GM23338 (cell line): ENCODE data around the gene PNPLA8. TPM values are rescaled to one million over a fixed set of nuclear protein-coding genes. Genes with fewer than 3 reads are reported as not detected.

ENCODE experiments used
- ATAC-seq: fragments of 200-7000 bp; cut with Tn5 transposase; 3 replicates; pipeline ENCODE4 v1.9.1; 2020
- DNase-seq: peaks from one replicate; pipeline ENCODE4 v3.0.0-alpha.2; 2015; ENCODE audit warnings: low spot score
- H2AFZ ChIP-seq: fragments of 200-600 bp; sonication (generic); 2 replicates; pipeline ENCODE4 v1.8.0; 2016; ENCODE audit warnings: antibody characterized with exemption, mild to moderate bottlenecking, moderate library complexity
- H3F3A ChIP-seq: fragments of 200-600 bp; sonication (generic); replicated peaks from 2 replicates; pipeline ENCODE4 v1.8.0; 2017; ENCODE audit warnings: antibody characterized with exemption, mixed run types, low read depth
- H3K27ac ChIP-seq: fragments of 200-600 bp; sonication (generic); 2 replicates; pipeline ENCODE4 v1.6.1; 2016; ENCODE audit warnings: low read depth
- H3K27me3 ChIP-seq: fragments of 200-600 bp; sonication (generic); 2 replicates; pipeline ENCODE4 v1.8.0; 2016; ENCODE audit warnings: mild to moderate bottlenecking, mixed run types, moderate library complexity; ENCODE audit not compliant: insufficient read depth
- H3K36me3 ChIP-seq: fragments of 200-600 bp; sonication (generic); 2 replicates; pipeline ENCODE4 v1.8.0; 2016; ENCODE audit warnings: mild to moderate bottlenecking; ENCODE audit not compliant: insufficient read depth
- H3K4me1 ChIP-seq: fragments of 200-600 bp; sonication (generic); 2 replicates; pipeline ENCODE4 v1.8.0; 2016; ENCODE audit warnings: mild to moderate bottlenecking, moderate library complexity; ENCODE audit not compliant: insufficient read depth
- H3K4me2 ChIP-seq: fragments of 200-600 bp; sonication (generic); 2 replicates; pipeline ENCODE4 v1.7.1; 2017; ENCODE audit warnings: mixed run types
- H3K4me3 ChIP-seq: fragments of 200-600 bp; sonication (generic); 2 replicates; pipeline ENCODE4 v1.6.1; 2016; ENCODE audit warnings: mixed run types
- H3K79me2 ChIP-seq: fragments of 200-600 bp; sonication (generic); replicated peaks from 2 replicates; pipeline ENCODE4 v1.8.0; 2017; ENCODE audit warnings: mild to moderate bottlenecking; ENCODE audit not compliant: insufficient read depth
- H3K9me2 ChIP-seq: fragments of 200-600 bp; sonication (generic); 2 replicates; pipeline ENCODE4 v1.8.0; 2017; ENCODE audit not compliant: insufficient read depth
- H4K20me1 ChIP-seq: fragments of 200-600 bp; sonication (generic); replicated peaks from 2 replicates; pipeline ENCODE4 v1.8.0; 2017; ENCODE audit warnings: mild to moderate bottlenecking; ENCODE audit not compliant: insufficient read depth
- H3K27ac Mint-ChIP-seq: 2 replicates; pipeline ENCODE4 v1.8.0; 2020; ENCODE audit warnings: inconsistent platforms, mild to moderate bottlenecking, moderate library complexity, mixed read lengths
- H3K27me3 Mint-ChIP-seq: 3 replicates; pipeline ENCODE4 v1.8.0; 2022; ENCODE audit warnings: low read depth, mild to moderate bottlenecking, moderate library complexity, mixed read lengths, inconsistent platforms; ENCODE audit not compliant: insufficient read depth, poor library complexity
- H3K36me3 Mint-ChIP-seq: 3 replicates; pipeline ENCODE4 v1.8.0; 2021; ENCODE audit warnings: low read depth, mild to moderate bottlenecking, inconsistent platforms, moderate library complexity, mixed read lengths
- H3K4me1 Mint-ChIP-seq: 3 replicates; pipeline ENCODE4 v1.8.0; 2020; ENCODE audit warnings: mild to moderate bottlenecking, inconsistent platforms, mixed read lengths
- H3K4me3 Mint-ChIP-seq: 3 replicates; pipeline ENCODE4 v1.8.0; 2021; ENCODE audit warnings: moderate library complexity, mild to moderate bottlenecking, inconsistent platforms, mixed read lengths
- H3K9me3 Mint-ChIP-seq: 3 replicates; pipeline ENCODE4 v1.8.0; 2020; ENCODE audit warnings: moderate library complexity, mild to moderate bottlenecking, inconsistent platforms, mixed read lengths
- EZH2 ChIP-seq: fragments of 200-600 bp; sonication (generic); IDR thresholded peaks from one replicate; pipeline ENCODE4 v1.8.0; 2017; ENCODE audit warnings: antibody characterized with exemption, mild to moderate bottlenecking, low read depth; ENCODE audit not compliant: unreplicated experiment
- NANOG ChIP-seq: IDR thresholded peaks from 2 replicates; pipeline ENCODE4 v1.6.1; 2016; ENCODE audit warnings: antibody characterized with exemption, borderline replicate concordance
- POLR2AphosphoS5 ChIP-seq: IDR thresholded peaks from 2 replicates; pipeline ENCODE4 v1.6.1; 2016; ENCODE audit warnings: antibody characterized with exemption, low read depth
- STAT1 ChIP-seq: IDR thresholded peaks from one replicate; pipeline ENCODE4 v1.6.1; 2016; ENCODE audit warnings: antibody characterized with exemption; ENCODE audit not compliant: unreplicated experiment
- ZNF114 ChIP-seq: fragments of 250-450 bp; sonication (Bioruptor Pico); IDR thresholded peaks from 2 replicates; pipeline ENCODE4 v1.5.0; 2020; ENCODE audit warnings: mild to moderate bottlenecking, moderate library complexity
- polyA plus RNA-seq: library from polyadenylated mRNA; unstranded; fragments of >200 nt; fragmentation: Nextera tagmentation; extraction: Ambion mirVana; gene quantifications from 2 replicates; pipeline ENCODE4 v1.2.1, GENCODE V29; 2016
- total RNA-seq: library from RNA; depleted of rRNA; stranded (reverse); fragments of >200 nt; shearing (Covaris generic); gene quantifications from 2 replicates; pipeline ENCODE4 v1.2.3, GENCODE V29; 2014
- TF ChIP-seq, protein P1 (sequence below): IDR thresholded peaks from one replicate; pipeline ENCODE4 v1.6.1; 2018; ENCODE audit warnings: antibody characterized with exemption; ENCODE audit not compliant: unreplicated experiment
- TF ChIP-seq, protein P2 (sequence below): IDR thresholded peaks from 2 replicates; pipeline ENCODE4 v1.6.1; 2016; ENCODE audit warnings: antibody characterized with exemption
- TF ChIP-seq, protein P3 (sequence below), 2 experiments: fragments of 200-600 bp in 1 of 2; sonication (generic) in 1 of 2; conservative IDR thresholded peaks; 2 replicates each; pipeline versions ENCODE4 v1.5.1 to v1.6.1; 2016 to 2017; ENCODE audit warnings: antibody characterized with exemption in 2 of 2, low read depth in 2 of 2, mild to moderate bottlenecking in 2 of 2, moderate library complexity in 1 of 2
- TF ChIP-seq, protein P4 (sequence below): fragments of 250-450 bp; sonication (Bioruptor Pico); IDR thresholded peaks from 2 replicates; pipeline ENCODE4 v1.5.0; 2020; ENCODE audit warnings: mild to moderate bottlenecking, moderate library complexity

The PNPLA8 gene
- total and polyA plus RNA-seq, 2 experiments from 2014 or later = 12.5 to 13.6 TPM

DNA sequence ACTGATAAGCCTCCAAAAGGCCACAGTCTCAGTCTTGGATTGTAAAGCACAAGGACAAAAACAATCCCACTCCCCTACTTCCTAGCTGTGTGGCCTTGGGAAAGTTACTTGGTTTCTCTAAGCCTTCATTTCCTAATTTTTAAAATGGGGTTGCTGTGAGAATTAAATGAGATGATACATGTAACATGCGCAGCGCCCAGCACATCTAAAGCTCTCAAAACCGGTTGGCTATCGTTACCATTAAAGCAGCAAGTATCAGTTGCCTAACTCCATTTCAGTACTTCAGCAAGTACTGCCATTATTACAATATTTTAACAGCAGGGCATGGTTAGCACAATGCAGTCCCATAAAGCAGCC, 71.6 kb downstream of the PNPLA8 start:
- H4K20me1 ChIP-seq = peaks cover 14% of the 10 kb centered on the region
- H3K27ac ChIP-seq = no peak overlapping the region
- peaks cover 57% of the 10 kb centered on the region for H3K27me3 ChIP-seq
- peak overlapping the region; percentile 96 for H3K4me2 ChIP-seq
- H3K9me2 ChIP-seq = no peaks in the 10 kb centered on the region
- no peaks in the 10 kb centered on the region; the same call in 2 of the 3 replicates for H3K36me3 Mint-ChIP-seq
- TF ChIP-seq EZH2 (no peak), NANOG (no peak)
- TF ChIP-seq, protein P1, sequence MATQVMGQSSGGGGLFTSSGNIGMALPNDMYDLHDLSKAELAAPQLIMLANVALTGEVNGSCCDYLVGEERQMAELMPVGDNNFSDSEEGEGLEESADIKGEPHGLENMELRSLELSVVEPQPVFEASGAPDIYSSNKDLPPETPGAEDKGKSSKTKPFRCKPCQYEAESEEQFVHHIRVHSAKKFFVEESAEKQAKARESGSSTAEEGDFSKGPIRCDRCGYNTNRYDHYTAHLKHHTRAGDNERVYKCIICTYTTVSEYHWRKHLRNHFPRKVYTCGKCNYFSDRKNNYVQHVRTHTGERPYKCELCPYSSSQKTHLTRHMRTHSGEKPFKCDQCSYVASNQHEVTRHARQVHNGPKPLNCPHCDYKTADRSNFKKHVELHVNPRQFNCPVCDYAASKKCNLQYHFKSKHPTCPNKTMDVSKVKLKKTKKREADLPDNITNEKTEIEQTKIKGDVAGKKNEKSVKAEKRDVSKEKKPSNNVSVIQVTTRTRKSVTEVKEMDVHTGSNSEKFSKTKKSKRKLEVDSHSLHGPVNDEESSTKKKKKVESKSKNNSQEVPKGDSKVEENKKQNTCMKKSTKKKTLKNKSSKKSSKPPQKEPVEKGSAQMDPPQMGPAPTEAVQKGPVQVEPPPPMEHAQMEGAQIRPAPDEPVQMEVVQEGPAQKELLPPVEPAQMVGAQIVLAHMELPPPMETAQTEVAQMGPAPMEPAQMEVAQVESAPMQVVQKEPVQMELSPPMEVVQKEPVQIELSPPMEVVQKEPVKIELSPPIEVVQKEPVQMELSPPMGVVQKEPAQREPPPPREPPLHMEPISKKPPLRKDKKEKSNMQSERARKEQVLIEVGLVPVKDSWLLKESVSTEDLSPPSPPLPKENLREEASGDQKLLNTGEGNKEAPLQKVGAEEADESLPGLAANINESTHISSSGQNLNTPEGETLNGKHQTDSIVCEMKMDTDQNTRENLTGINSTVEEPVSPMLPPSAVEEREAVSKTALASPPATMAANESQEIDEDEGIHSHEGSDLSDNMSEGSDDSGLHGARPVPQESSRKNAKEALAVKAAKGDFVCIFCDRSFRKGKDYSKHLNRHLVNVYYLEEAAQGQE = no peak
- DNase-seq (no peak), ATAC-seq (no peak)
- peaks cover 26% of the 10 kb centered on the region for H3K4me1 Mint-ChIP-seq
- 0 out of 2 replicates have a peak, but pooled peaks cover 2% of the 10 kb centered on the region for H3F3A ChIP-seq
- no peaks in the 10 kb centered on the region for H3K9me3 Mint-ChIP-seq
- no peaks in the 10 kb centered on the region for H3K36me3 ChIP-seq
- H3K4me1 ChIP-seq = peaks cover 13% of the 10 kb centered on the region
- peak overlapping the region; percentile 98 for H2AFZ ChIP-seq
- H3K27me3 Mint-ChIP-seq = peaks cover 35% of the 10 kb centered on the region
- peak overlapping the region; percentile 85 for H3K4me3 ChIP-seq
- peak overlapping the region; percentile 91 for H3K4me3 Mint-ChIP-seq
- H3K79me2 ChIP-seq = no peaks in the 10 kb centered on the region
- no peak overlapping the region for H3K27ac Mint-ChIP-seq

DNA sequence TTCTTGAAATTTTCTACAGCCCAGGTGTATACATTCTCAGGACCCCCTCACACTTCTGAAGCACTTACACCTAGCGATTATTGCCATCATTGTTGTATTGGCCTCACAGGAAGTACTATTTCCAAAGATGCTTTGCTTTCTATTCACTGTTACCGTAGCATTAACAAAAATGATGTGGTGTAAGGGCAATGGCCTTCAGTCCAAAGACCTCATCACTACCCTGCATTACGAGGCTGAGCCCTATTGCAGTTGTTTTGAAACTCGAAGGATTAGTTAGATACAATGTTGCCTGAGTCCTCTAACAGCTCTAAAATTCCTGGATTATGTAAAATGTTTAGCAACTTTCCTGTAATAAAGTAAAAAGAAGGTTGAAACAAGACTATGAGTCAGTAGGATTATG, 72.6 kb downstream of the PNPLA8 start:
- Histone ChIP-seq H3K36me3 (no peaks in the 10 kb centered on the region), H3K9me2 (no peaks in the 10 kb centered on the region), H3K79me2 (no peaks in the 10 kb centered on the region), H3K4me3 (no peak overlapping the region), H3K4me1 (peaks cover 19% of the 10 kb centered on the region), H4K20me1 (peaks cover 14% of the 10 kb centered on the region), H3K4me2 (peak overlapping the region; percentile 96; the same call in 1 of the 2 replicates), H3F3A (0 out of 2 replicates have a peak, but pooled peaks cover 2% of the 10 kb centered on the region), H3K27me3 (peaks cover 50% of the 10 kb centered on the region), H3K27ac (no peak overlapping the region), H2AFZ (no peak overlapping the region)
- Mint-ChIP-seq H3K4me3 (no peak overlapping the region), H3K36me3 (no peaks in the 10 kb centered on the region; the same call in 2 of the 3 replicates), H3K27ac (no peak overlapping the region), H3K4me1 (peaks cover 34% of the 10 kb centered on the region), H3K9me3 (no peaks in the 10 kb centered on the region), H3K27me3 (peaks cover 31% of the 10 kb centered on the region)
- no peak for DNase-seq
- ATAC-seq = no peak
- TF ChIP-seq, protein P2, sequence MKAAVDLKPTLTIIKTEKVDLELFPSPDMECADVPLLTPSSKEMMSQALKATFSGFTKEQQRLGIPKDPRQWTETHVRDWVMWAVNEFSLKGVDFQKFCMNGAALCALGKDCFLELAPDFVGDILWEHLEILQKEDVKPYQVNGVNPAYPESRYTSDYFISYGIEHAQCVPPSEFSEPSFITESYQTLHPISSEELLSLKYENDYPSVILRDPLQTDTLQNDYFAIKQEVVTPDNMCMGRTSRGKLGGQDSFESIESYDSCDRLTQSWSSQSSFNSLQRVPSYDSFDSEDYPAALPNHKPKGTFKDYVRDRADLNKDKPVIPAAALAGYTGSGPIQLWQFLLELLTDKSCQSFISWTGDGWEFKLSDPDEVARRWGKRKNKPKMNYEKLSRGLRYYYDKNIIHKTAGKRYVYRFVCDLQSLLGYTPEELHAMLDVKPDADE = no peak
- TF ChIP-seq, protein P3, sequence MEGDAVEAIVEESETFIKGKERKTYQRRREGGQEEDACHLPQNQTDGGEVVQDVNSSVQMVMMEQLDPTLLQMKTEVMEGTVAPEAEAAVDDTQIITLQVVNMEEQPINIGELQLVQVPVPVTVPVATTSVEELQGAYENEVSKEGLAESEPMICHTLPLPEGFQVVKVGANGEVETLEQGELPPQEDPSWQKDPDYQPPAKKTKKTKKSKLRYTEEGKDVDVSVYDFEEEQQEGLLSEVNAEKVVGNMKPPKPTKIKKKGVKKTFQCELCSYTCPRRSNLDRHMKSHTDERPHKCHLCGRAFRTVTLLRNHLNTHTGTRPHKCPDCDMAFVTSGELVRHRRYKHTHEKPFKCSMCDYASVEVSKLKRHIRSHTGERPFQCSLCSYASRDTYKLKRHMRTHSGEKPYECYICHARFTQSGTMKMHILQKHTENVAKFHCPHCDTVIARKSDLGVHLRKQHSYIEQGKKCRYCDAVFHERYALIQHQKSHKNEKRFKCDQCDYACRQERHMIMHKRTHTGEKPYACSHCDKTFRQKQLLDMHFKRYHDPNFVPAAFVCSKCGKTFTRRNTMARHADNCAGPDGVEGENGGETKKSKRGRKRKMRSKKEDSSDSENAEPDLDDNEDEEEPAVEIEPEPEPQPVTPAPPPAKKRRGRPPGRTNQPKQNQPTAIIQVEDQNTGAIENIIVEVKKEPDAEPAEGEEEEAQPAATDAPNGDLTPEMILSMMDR (conservative IDR thresholded peaks at IDR 0.05; ENCODE audit: low read depth in 2 of 2) = no peak
- TF ChIP-seq EZH2 (no peak), NANOG (no peak), STAT1 (no peak), POLR2AphosphoS5 (no peak), ZNF114 (no peak)
- TF ChIP-seq, protein P4, sequence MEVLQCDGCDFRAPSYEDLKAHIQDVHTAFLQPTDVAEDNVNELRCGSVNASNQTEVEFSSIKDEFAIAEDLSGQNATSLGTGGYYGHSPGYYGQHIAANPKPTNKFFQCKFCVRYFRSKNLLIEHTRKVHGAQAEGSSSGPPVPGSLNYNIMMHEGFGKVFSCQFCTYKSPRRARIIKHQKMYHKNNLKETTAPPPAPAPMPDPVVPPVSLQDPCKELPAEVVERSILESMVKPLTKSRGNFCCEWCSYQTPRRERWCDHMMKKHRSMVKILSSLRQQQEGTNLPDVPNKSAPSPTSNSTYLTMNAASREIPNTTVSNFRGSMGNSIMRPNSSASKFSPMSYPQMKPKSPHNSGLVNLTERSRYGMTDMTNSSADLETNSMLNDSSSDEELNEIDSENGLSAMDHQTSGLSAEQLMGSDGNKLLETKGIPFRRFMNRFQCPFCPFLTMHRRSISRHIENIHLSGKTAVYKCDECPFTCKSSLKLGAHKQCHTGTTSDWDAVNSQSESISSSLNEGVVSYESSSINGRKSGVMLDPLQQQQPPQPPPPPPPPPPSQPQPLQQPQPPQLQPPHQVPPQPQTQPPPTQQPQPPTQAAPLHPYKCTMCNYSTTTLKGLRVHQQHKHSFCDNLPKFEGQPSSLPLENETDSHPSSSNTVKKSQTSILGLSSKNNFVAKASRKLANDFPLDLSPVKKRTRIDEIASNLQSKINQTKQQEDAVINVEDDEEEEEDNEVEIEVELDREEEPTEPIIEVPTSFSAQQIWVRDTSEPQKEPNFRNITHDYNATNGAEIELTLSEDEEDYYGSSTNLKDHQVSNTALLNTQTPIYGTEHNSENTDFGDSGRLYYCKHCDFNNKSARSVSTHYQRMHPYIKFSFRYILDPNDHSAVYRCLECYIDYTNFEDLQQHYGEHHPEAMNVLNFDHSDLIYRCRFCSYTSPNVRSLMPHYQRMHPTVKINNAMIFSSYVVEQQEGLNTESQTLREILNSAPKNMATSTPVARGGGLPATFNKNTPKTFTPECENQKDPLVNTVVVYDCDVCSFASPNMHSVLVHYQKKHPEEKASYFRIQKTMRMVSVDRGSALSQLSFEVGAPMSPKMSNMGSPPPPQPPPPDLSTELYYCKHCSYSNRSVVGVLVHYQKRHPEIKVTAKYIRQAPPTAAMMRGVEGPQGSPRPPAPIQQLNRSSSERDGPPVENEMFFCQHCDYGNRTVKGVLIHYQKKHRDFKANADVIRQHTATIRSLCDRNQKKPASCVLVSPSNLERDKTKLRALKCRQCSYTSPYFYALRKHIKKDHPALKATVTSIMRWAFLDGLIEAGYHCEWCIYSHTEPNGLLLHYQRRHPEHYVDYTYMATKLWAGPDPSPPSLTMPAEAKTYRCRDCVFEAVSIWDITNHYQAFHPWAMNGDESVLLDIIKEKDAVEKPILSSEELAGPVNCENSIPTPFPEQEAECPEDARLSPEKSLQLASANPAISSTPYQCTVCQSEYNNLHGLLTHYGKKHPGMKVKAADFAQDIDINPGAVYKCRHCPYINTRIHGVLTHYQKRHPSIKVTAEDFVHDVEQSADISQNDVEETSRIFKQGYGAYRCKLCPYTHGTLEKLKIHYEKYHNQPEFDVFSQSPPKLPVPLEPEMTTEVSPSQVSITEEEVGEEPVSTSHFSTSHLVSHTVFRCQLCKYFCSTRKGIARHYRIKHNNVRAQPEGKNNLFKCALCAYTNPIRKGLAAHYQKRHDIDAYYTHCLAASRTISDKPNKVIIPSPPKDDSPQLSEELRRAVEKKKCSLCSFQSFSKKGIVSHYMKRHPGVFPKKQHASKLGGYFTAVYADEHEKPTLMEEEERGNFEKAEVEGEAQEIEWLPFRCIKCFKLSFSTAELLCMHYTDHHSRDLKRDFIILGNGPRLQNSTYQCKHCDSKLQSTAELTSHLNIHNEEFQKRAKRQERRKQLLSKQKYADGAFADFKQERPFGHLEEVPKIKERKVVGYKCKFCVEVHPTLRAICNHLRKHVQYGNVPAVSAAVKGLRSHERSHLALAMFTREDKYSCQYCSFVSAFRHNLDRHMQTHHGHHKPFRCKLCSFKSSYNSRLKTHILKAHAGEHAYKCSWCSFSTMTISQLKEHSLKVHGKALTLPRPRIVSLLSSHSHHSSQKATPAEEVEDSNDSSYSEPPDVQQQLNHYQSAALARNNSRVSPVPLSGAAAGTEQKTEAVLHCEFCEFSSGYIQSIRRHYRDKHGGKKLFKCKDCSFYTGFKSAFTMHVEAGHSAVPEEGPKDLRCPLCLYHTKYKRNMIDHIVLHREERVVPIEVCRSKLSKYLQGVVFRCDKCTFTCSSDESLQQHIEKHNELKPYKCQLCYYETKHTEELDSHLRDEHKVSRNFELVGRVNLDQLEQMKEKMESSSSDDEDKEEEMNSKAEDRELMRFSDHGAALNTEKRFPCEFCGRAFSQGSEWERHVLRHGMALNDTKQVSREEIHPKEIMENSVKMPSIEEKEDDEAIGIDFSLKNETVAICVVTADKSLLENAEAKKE (CRISPR knock-in tag) = no peak
